ENCODE results near the gene ARL6.

ARL6 gene

GRCh38 chr3:97838393-97838792, 73.8 kb downstream of the ARL6 start:
- Histone ChIP-seq H3K36me3 (ENCODE audit: control insufficient read depth, insufficient read depth, low read length) (no peaks in the 10 kb centered on the region), H3K4me3 (ENCODE audit: low read depth, low read length) (no peak overlapping the region), H3K27me3 (ENCODE audit: control insufficient read depth, insufficient read depth, low read length) (no peaks in the 10 kb centered on the region), H3K9ac (ENCODE audit: low read depth, low read length) (no peak overlapping the region), H3K4me1 (ENCODE audit: control insufficient read depth, insufficient read depth, low read length) (no peaks in the 10 kb centered on the region), H3K9me3 (ENCODE audit: control insufficient read depth, insufficient read depth, low read length) (no peaks in the 10 kb centered on the region), H3K27ac (ENCODE audit: low read depth, low read length) (no peak overlapping the region)

- Histone ChIP-seq H3K4me1 (ENCODE audit: control insufficient read depth, insufficient read depth, low read length) (peaks cover 8% of the 10 kb centered on the region), H3K4me3 (ENCODE audit: low read depth, low read length) (no peak overlapping the region), H3K9ac (ENCODE audit: low read depth, low read length) (no peak overlapping the region), H3K36me3 (ENCODE audit: control insufficient read depth, insufficient read depth, low read length) (no peaks in the 10 kb centered on the region), H3K27me3 (ENCODE audit: control insufficient read depth, insufficient read depth, low read length) (no peaks in the 10 kb centered on the region), H3K27ac (ENCODE audit: low read depth, low read length) (no peak overlapping the region), H3K9me3 (ENCODE audit: control insufficient read depth, insufficient read depth, low read length) (no peaks in the 10 kb centered on the region)
Measured at GRCh38 chr3:97839944-97840343, 75.4 kb downstream of the ARL6 start.

DNA sequence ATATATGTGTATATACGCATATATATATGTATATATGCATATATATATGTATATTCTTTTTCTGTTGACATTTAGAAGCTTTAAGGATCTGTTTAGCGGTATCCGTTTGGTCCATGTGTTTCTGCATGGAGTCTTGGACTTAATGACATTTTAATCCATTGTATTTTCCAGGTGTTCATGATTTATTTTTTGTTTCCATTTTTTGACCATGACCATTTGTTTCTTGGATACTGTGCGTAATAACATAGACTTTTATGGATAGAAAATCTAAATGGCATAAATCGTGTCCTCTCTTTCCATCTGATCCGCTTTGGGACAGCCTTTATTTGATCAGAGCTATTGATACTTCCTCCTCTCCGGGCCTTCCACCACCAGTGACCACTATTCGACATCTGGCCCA, 76.7 kb downstream of the ARL6 start:
- Histone ChIP-seq H3K4me3 (ENCODE audit: low read depth, low read length) (no peak overlapping the region), H3K9ac (ENCODE audit: low read depth, low read length) (no peak overlapping the region), H3K9me3 (ENCODE audit: control insufficient read depth, insufficient read depth, low read length) (no peaks in the 10 kb centered on the region), H3K36me3 (ENCODE audit: control insufficient read depth, insufficient read depth, low read length) (no peaks in the 10 kb centered on the region), H3K27ac (ENCODE audit: low read depth, low read length) (no peak overlapping the region), H3K4me1 (ENCODE audit: control insufficient read depth, insufficient read depth, low read length) (peaks cover 8% of the 10 kb centered on the region), H3K27me3 (ENCODE audit: control insufficient read depth, insufficient read depth, low read length) (no peaks in the 10 kb centered on the region)

DNA sequence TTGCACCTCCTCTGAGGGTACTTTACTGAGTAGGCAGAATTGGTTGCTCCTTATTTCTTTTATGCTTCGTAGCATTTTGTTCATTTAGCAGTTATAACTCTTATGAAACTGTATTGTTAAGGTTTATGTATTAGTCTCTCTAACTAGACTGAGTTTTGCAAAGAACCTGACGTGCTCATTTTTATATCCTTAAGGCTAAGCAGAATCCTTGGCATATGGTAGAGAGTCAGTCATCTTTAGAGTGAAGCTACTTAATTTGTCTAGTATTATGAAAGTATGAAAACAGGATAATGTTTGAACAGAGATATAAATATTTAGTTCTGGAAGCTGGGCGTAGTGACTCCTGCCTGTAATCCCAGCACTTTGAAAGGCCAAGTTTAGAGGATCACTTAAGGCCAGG, 77.4 kb downstream of the ARL6 start:
- Histone ChIP-seq H3K4me3 (ENCODE audit: low read depth, low read length) (no peak overlapping the region), H3K36me3 (ENCODE audit: control insufficient read depth, insufficient read depth, low read length) (no peaks in the 10 kb centered on the region)

GRCh38 chr3:97848779-97849178, 84.2 kb downstream of the ARL6 start:
- Histone ChIP-seq H3K36me3 (ENCODE audit: control insufficient read depth, insufficient read depth, low read length) (no peaks in the 10 kb centered on the region), H3K4me1 (ENCODE audit: control insufficient read depth, insufficient read depth, low read length) (peaks cover 8% of the 10 kb centered on the region), H3K27ac (ENCODE audit: low read depth, low read length) (no peak overlapping the region), H3K4me3 (ENCODE audit: low read depth, low read length) (no peak overlapping the region), H3K9ac (ENCODE audit: low read depth, low read length) (no peak overlapping the region), H3K9me3 (ENCODE audit: control insufficient read depth, insufficient read depth, low read length) (no peaks in the 10 kb centered on the region), H3K27me3 (ENCODE audit: control insufficient read depth, insufficient read depth, low read length) (no peaks in the 10 kb centered on the region)

More for the DNA sequence above, 77.4 kb downstream of the ARL6 start:
- H3K27me3 ChIP-seq (ENCODE audit: control insufficient read depth, insufficient read depth, low read length), result no peaks in the 10 kb centered on the region
- no peak overlapping the region for H3K27ac ChIP-seq (ENCODE audit: low read depth, low read length)
- H3K9me3 ChIP-seq (ENCODE audit: control insufficient read depth, insufficient read depth, low read length), result no peaks in the 10 kb centered on the region
- H3K4me1 ChIP-seq (ENCODE audit: control insufficient read depth, insufficient read depth, low read length), result peaks cover 8% of the 10 kb centered on the region
- H3K9ac ChIP-seq (ENCODE audit: low read depth, low read length), result no peak overlapping the region
